NCI-H2196 treated with DMSO at 0.1 percent for 48 hours (cell line): Measurements from ENCODE around the gene AJAP1.
"Not testable (repeated sequence)": the region's sequence is repeated elsewhere in the genome, so short reads cannot be mapped to it uniquely, and the experiment has no call there.

Source experiments
- DNase-seq: peaks from one replicate; lab custom pipeline; 2025; ENCODE audit not compliant: unreplicated experiment; lab: John Stamatoyannopoulos, UW

The AJAP1 gene

GRCh38 chr1:4656533-4657140 lies 2.2 kb downstream of the AJAP1 start:
- no peak for DNase-seq

GRCh38 chr1:4657244-4657789 lies 2.9 kb downstream of the AJAP1 start:
- no peak for DNase-seq

GRCh38 chr1:4657960-4658541 lies 3.6 kb downstream of the AJAP1 start:
- DNase-seq, result no peak

GRCh38 chr1:4658643-4659628 lies 4.5 kb downstream of the AJAP1 start:
- no peak for DNase-seq

- no peak for DNase-seq
These were observed 6.6 kb downstream of the AJAP1 start for GRCh38 chr1:4660917-4661594.

GRCh38 chr1:4661595-4661917 lies 7.1 kb downstream of the AJAP1 start:
- DNase-seq, result no peak

- DNase-seq, result no peak
These were observed 7.8 kb downstream of the AJAP1 start for GRCh38 chr1:4662168-4662567.

GRCh38 chr1:4662723-4663122 lies 8.3 kb downstream of the AJAP1 start:
- no peak for DNase-seq

GRCh38 chr1:4664095-4664494 lies 9.7 kb downstream of the AJAP1 start:
- no peak for DNase-seq

- no peak for DNase-seq
These were observed 10.2 kb downstream of the AJAP1 start for GRCh38 chr1:4664606-4665005.

- DNase-seq, result no peak
These were observed 11.0 kb downstream of the AJAP1 start for GRCh38 chr1:4665456-4665855.

GRCh38 chr1:4666683-4667082 lies 12.3 kb downstream of the AJAP1 start:
- not testable (repeated sequence) for DNase-seq

- DNase-seq, result no peak
These were observed 14.6 kb downstream of the AJAP1 start for GRCh38 chr1:4668743-4669700.

- no peak for DNase-seq
These were observed 15.9 kb downstream of the AJAP1 start for GRCh38 chr1:4670265-4670664.

- DNase-seq, result no peak
These were observed 17.4 kb downstream of the AJAP1 start for GRCh38 chr1:4671828-4672227.

GRCh38 chr1:4673494-4673893 lies 19.1 kb downstream of the AJAP1 start:
- no peak for DNase-seq

- DNase-seq, result no peak
These were observed 19.7 kb downstream of the AJAP1 start for GRCh38 chr1:4674117-4674516.

GRCh38 chr1:4674676-4675075 lies 20.3 kb downstream of the AJAP1 start:
- DNase-seq, result no peak

- no peak for DNase-seq
These were observed 21.2 kb downstream of the AJAP1 start for GRCh38 chr1:4675454-4676186.
